Gastrocnemius medialis (tissue), 4 donors: Measurements from ENCODE around the gene IDI1. TPM values are rescaled to one million over a fixed set of nuclear protein-coding genes. Genes with fewer than 3 reads are reported as not detected.

Source experiments
- ATAC-seq, 2 donors: fragments of 150-250 bp; one replicate each; pipeline ENCODE4 v1.9.1; 2016
- DNase-seq, 2 donors: peaks; one replicate each; pipeline ENCODE4 v3.0.0-alpha.2; 2019
- H3K27ac ChIP-seq, 4 donors: fragments of 200-600 bp; sonication (generic); 1 replicate in 1 of 4; 2 replicates in 3 of 4; pipeline ENCODE4 v1.5.1; 2016 to 2018; ENCODE audit warnings: mild to moderate bottlenecking in 2 of 4, moderate library complexity in 1 of 4
- H3K27me3 ChIP-seq, 3 donors: fragments of 200-600 bp; sonication (generic) in 2 of 3; 1 replicate in 1 of 3; 2 replicates in 2 of 3; pipeline versions ENCODE4 v1.5.1 to v1.6.0; 2016 to 2019; ENCODE audit warnings: mild to moderate bottlenecking in 1 of 3, moderate library complexity in 1 of 3
- H3K36me3 ChIP-seq, 2 donors: fragments of 200-600 bp; sonication (generic) in 1 of 2; one replicate each; pipeline ENCODE4 v1.5.1; 2017 to 2018
- H3K4me1 ChIP-seq, 2 donors: fragments of 200-600 bp; sonication (generic) in 1 of 2; one replicate each; pipeline ENCODE4 v1.5.1; 2016 to 2017; ENCODE audit warnings: mild to moderate bottlenecking in 2 of 2
- H3K4me3 ChIP-seq, 4 donors: fragments of 200-600 bp; sonication (generic) in 3 of 4; 1 replicate in 1 of 4; 2 replicates in 3 of 4; pipeline ENCODE4 v1.5.1; 2016 to 2019; ENCODE audit warnings: mild to moderate bottlenecking in 2 of 4
- H3K9me3 ChIP-seq, 3 donors: fragments of 200-600 bp; sonication (generic) in 2 of 3; 1 replicate in 1 of 3; 2 replicates in 2 of 3; pipeline ENCODE4 v1.5.1; 2016 to 2019
- POLR2A ChIP-seq, 2 donors: fragments of 450-650 bp; IDR thresholded peaks; one replicate each; pipeline ENCODE4 v1.6.1; 2017; ENCODE audit warnings: antibody characterized with exemption in 2 of 2, mild to moderate bottlenecking in 2 of 2, moderate library complexity in 2 of 2
- in situ Hi-C, 4 donors: fragments of 200-750 bp; cut with MboI; loops; one replicate each; pipeline versions ENCODE4 v1.15.0 to v1.8.0; 2017; ENCODE audit warnings: low sequenced_read_pairs in 4 of 4
- intact Hi-C: fragments of 100-400 bp; cut with DNase I; formaldehyde crosslinking; loops from one replicate; pipeline ENCODE4 v1.15.1; 2023; ENCODE audit warnings: low total_unique reads
- total RNA-seq, 4 donors: library from RNA; depleted of rRNA; stranded (reverse); fragments of >200 nt; gene quantifications; one replicate each; pipeline versions ENCODE4 v1.1.0 to v1.2.3, GENCODE V29; 2016
- TF ChIP-seq, protein P1 (sequence below), 5 experiments: fragments of 450-650 bp in 3 of 5; fragments of 200-600 bp in 2 of 5; sonication (generic) in 2 of 5; IDR thresholded peaks in 4 of 5; conservative IDR thresholded peaks in 1 of 5; 1 replicate in 4 of 5; 2 replicates in 1 of 5; pipeline ENCODE4 v1.5.1; 2016 to 2019; ENCODE audit warnings: antibody characterized with exemption in 5 of 5, mild to moderate bottlenecking in 3 of 5, moderate library complexity in 3 of 5

IDI1 gene
- total RNA-seq, 4 donors from 2014 or later: 48.3 to 66.8 (median 66.5) TPM

DNA sequence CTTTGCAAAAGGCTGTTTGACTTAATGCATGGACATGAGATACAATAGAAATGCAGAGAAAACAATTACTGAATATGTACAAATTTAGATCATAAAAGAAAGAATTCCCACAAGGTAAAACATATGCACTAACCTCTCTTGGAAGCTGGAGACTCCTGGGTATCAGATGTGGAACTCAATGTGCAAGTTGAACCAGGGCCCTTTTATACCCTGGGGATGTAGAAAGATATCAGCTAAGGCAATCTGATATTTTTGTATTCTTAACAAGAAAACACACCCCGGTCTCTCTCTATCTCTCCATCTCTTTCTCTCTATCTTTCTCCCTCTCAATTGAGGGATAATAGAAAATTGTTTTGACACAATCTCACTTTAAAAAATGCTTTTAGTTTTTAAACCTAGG lies 23.2 kb downstream of the IDI1 start, which contains the start of gene IDI2:
TSS of gene IDI2 (minus strand) at position 177 of the 400 bp plus-strand sequence. CDS start 1,136 bp downstream, outside the sequence.
- no peak for DNase-seq
- intact Hi-C loops: loop anchor here (2.0 to 5.0 kb wide), 2 partner anchors 23 to 153 kb away; partner anchors contain the start of gene IDI1
- in situ Hi-C loops: no loop called here
- peak; percentile 26 to 70 for TF ChIP-seq POLR2A (IDR thresholded peaks at IDR 0.05)
- TF ChIP-seq, protein P1, sequence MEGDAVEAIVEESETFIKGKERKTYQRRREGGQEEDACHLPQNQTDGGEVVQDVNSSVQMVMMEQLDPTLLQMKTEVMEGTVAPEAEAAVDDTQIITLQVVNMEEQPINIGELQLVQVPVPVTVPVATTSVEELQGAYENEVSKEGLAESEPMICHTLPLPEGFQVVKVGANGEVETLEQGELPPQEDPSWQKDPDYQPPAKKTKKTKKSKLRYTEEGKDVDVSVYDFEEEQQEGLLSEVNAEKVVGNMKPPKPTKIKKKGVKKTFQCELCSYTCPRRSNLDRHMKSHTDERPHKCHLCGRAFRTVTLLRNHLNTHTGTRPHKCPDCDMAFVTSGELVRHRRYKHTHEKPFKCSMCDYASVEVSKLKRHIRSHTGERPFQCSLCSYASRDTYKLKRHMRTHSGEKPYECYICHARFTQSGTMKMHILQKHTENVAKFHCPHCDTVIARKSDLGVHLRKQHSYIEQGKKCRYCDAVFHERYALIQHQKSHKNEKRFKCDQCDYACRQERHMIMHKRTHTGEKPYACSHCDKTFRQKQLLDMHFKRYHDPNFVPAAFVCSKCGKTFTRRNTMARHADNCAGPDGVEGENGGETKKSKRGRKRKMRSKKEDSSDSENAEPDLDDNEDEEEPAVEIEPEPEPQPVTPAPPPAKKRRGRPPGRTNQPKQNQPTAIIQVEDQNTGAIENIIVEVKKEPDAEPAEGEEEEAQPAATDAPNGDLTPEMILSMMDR (IDR thresholded peaks at IDR 0.05 in 4 of 5, conservative IDR thresholded peaks at IDR 0.05 in 1 of 5): no peak
- H3K4me3 ChIP-seq: peak within 1 kb of the TSS in 3 of 4 donors; percentile 39 to 47 (median 40)
- H3K36me3 ChIP-seq: peaks cover 0 to 10% of the 10 kb centered on the region in 2 donors
- peaks cover 37 to 38% of the 10 kb centered on the region in 2 donors for H3K4me1 ChIP-seq
- no peaks in the 10 kb centered on the region for H3K9me3 ChIP-seq
- H3K27me3 ChIP-seq: no peaks in the 10 kb centered on the region
- peak; percentile 67 to 77 for ATAC-seq
- H3K27ac ChIP-seq: peak within 1 kb of the TSS; percentile 85 to 95 (median 90)

DNA sequence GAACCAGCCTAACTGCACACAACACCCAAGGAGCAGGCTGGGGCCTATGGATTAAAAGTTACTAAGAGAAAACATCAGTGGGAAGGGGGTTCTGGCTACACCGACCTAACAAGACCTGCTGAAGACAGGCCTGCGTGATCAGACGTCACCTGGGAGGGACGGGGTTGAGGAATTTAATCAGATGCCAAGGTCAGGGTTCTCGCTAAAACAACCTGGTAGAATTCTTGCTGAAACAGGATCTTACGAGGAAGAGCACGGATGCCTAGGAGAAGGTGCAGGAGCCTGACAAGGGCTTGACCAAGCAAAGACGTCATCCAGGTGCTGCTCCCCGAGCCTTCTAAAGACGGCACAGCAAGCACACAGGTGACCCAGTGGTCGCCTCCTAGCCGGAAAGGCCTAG lies 24.8 kb downstream of the IDI1 start:
- TF ChIP-seq, protein P1 (IDR thresholded peaks at IDR 0.05 in 4 of 5, conservative IDR thresholded peaks at IDR 0.05 in 1 of 5): no peak
- TF ChIP-seq POLR2A (IDR thresholded peaks at IDR 0.05): no peak
- DNase-seq: no peak
- ATAC-seq: no peak
- Histone ChIP-seq H3K4me1 (peaks cover 37 to 38% of the 10 kb centered on the region in 2 donors), H3K27me3 (no peaks in the 10 kb centered on the region), H3K36me3 (peaks cover 0 to 24% of the 10 kb centered on the region in 2 donors), H3K9me3 (no peaks in the 10 kb centered on the region), H3K27ac (peak overlapping the region; percentile 85 to 95 (median 90)), H3K4me3 (peak overlapping the region in 3 of 4 donors; percentile 30 to 47 (median 39))
- in situ Hi-C loops: no loop called here
- intact Hi-C loops: no loop called here

DNA sequence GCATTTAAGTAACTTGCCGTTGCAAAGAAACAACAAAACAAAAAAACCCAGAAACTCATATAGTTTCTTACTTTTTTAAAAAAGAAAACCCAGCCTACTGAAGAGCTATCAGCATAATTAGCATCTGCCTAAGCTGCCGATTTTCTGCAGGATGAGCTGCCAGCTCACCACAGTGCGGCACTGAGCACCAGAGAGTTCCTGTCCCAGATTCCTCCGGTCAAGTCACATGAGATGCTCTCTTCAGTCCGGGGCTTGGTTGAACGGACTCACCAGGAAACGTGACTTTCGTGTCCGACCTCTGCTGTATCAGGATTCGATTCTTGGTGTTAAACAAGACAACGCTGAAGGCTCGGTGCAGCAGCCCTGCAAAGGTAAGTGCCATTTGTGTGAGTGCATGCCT lies 26.5 kb downstream of the IDI1 start:
- H3K4me3 ChIP-seq: peak overlapping the region in 2 of 4 donors; percentile 5 to 30
- ATAC-seq: peak; percentile 56 to 67
- no peak for TF ChIP-seq POLR2A (IDR thresholded peaks at IDR 0.05)
- TF ChIP-seq, protein P1 (IDR thresholded peaks at IDR 0.05 in 4 of 5, conservative IDR thresholded peaks at IDR 0.05 in 1 of 5): no peak
- peaks cover 0 to 38% of the 10 kb centered on the region in 2 donors for H3K36me3 ChIP-seq
- intact Hi-C loops (no loop called here), in situ Hi-C loops (no loop called here)
- peak; percentile 55 to 56 for DNase-seq
- no peaks in the 10 kb centered on the region for H3K27me3 ChIP-seq
- peaks cover 32 to 38% of the 10 kb centered on the region in 2 donors for H3K4me1 ChIP-seq
- H3K9me3 ChIP-seq: no peaks in the 10 kb centered on the region
- peak overlapping the region; percentile 85 to 95 (median 90) for H3K27ac ChIP-seq

DNA sequence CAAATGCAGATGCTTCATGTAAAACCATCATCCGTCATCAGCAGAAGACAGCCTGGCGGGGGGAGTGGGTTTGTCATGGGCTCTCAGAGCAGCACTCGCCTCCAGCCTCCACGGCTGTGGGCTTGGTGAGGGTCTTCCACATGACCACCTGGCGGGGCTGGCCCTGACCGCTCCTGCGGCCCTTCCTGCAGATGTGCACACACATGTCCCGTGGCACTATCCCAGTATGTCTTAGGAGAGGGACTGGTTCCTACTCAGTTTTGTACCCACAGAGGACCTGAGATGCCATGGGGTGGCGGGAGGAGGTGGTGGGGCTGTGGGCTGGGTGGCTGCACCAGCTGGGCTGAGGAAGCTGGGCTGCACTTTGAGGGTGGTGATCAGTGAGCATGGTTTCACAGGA lies 28.0 kb downstream of the IDI1 start:
- ATAC-seq: no peak
- H3K27me3 ChIP-seq: no peaks in the 10 kb centered on the region
- intact Hi-C loops: no loop called here
- H3K9me3 ChIP-seq: no peaks in the 10 kb centered on the region
- no peak overlapping the region for H3K4me3 ChIP-seq
- no peak overlapping the region for H3K27ac ChIP-seq
- no peak for DNase-seq
- peaks cover 20 to 26% of the 10 kb centered on the region in 2 donors for H3K4me1 ChIP-seq
- H3K36me3 ChIP-seq: peaks cover 0 to 53% of the 10 kb centered on the region in 2 donors
- no peak for TF ChIP-seq POLR2A (IDR thresholded peaks at IDR 0.05)
- TF ChIP-seq, protein P1 (IDR thresholded peaks at IDR 0.05 in 4 of 5, conservative IDR thresholded peaks at IDR 0.05 in 1 of 5): no peak
- in situ Hi-C loops: no loop called here
